ENCODE results near the gene ST8SIA5.

GRCh38 chr18:46716827-46717226 lies 40.0 kb downstream of the ST8SIA5 start:
- no peak for TF ChIP-seq CTCF (conservative IDR thresholded peaks at IDR 0.05 in 1 of 2, IDR thresholded peaks at IDR 0.05 in 1 of 2; ENCODE audit: low read depth in 1 of 2, low read length in 2 of 2)
- TF ChIP-seq EZH2 (IDR thresholded peaks at IDR 0.05; ENCODE audit: low read length, missing control alignments): no peak

All from fibroblast of lung (primary cell).